ENCODE measurements around the gene BAG1. TPM values are rescaled to one million over a fixed set of nuclear protein-coding genes. Genes with fewer than 3 reads are reported as not detected.

BAG1 gene
- total and polyA plus RNA-seq, 2 of the 13 experiments (the other 11 are each of a cell fraction or from before 2014, with no cell fraction given): 23.1 to 59.5 TPM

DNA sequence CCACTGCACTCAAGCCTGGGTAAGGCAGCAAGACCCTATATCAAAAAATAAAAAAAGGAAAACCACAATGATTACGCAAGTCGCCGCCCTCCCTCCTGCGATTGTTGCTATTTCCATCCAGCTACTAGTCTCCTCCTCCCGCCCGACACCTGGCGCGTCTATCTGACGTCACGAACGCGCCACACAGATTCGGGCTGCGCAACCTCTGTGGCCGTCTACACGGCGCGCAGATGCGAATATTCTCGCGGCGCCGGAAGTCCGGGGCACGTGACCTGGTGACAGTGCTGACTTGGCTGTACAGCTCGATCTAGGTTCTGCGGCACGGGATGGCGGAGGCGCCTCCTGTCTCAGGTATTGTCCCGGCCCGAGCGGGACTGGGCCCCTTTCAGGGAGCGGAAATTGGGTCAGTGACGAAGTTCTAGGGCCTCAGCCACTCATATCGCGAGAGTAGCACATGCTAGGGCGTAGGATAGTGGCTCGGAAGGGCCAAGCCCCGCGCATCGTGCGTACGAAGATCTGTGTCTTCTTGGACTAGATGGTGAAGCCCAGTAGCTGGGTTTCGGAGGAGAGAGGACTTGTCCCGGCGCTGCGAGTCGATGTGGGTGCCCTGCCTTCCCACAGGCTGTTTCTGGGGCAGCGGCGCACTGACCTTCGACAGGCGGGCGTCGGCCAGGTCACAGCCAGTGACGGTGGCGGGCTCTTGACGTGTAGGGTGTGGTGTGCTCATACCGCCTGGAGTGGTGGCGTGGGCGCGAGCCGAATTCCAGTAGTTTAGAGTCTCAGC, 25.9 kb upstream of the BAG1 start, which contains the start of gene NFX1 (continued):
- TF ChIP-seq, protein P1, sequence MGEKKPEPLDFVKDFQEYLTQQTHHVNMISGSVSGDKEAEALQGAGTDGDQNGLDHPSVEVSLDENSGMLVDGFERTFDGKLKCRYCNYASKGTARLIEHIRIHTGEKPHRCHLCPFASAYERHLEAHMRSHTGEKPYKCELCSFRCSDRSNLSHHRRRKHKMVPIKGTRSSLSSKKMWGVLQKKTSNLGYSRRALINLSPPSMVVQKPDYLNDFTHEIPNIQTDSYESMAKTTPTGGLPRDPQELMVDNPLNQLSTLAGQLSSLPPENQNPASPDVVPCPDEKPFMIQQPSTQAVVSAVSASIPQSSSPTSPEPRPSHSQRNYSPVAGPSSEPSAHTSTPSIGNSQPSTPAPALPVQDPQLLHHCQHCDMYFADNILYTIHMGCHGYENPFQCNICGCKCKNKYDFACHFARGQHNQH (CRISPR knock-in tag; IDR thresholded peaks at IDR 0.05): peak; percentile 94; the same call in 1 of the 2 replicates
- no peak for TF ChIP-seq IKZF1 (IDR thresholded peaks at IDR 0.05)
- TF ChIP-seq FOXK2 (IDR thresholded peaks at IDR 0.05): peak; percentile 95
- no peak for TF ChIP-seq ATAD3A (CRISPR knock-in tag; IDR thresholded peaks at IDR 0.05)
- TF ChIP-seq RAD51 (IDR thresholded peaks at IDR 0.05; ENCODE audit: borderline replicate concordance): peak; percentile 95
- no peak for TF ChIP-seq ZNF644 (CRISPR knock-in tag; IDR thresholded peaks at IDR 0.05; ENCODE audit: low read depth)
- TF ChIP-seq, protein P2, sequence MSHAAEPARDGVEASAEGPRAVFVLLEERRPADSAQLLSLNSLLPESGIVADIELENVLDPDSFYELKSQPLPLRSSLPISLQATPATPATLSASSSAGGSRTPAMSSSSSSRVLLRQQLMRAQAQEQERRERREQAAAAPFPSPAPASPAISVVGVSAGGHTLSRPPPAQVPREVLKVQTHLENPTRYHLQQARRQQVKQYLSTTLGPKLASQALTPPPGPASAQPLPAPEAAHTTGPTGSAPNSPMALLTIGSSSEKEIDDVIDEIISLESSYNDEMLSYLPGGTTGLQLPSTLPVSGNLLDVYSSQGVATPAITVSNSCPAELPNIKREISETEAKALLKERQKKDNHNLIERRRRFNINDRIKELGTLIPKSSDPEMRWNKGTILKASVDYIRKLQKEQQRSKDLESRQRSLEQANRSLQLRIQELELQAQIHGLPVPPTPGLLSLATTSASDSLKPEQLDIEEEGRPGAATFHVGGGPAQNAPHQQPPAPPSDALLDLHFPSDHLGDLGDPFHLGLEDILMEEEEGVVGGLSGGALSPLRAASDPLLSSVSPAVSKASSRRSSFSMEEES (CRISPR knock-in tag; IDR thresholded peaks at IDR 0.05): peak; percentile 96
- no peak for TF ChIP-seq NCOA5 (CRISPR knock-in tag; IDR thresholded peaks at IDR 0.05)
- peak; percentile 60; the same call in 1 of the 2 replicates for TF ChIP-seq SMAD9 (CRISPR knock-in tag; IDR thresholded peaks at IDR 0.05)
- no peak for TF ChIP-seq ZSCAN30 (CRISPR knock-in tag; IDR thresholded peaks at IDR 0.05)
- 0 out of 2 replicates have a peak, but pooled peaks have one; percentile 88 for TF ChIP-seq RARG (CRISPR knock-in tag; IDR thresholded peaks at IDR 0.05; ENCODE audit: low read depth)
- TF ChIP-seq CREM (IDR thresholded peaks at IDR 0.05): peak; percentile 100
- TF ChIP-seq CREM (CRISPR knock-in tag; IDR thresholded peaks at IDR 0.05): peak; percentile 96
- peak; percentile 90 for TF ChIP-seq ZSCAN21 (CRISPR knock-in tag; IDR thresholded peaks at IDR 0.05; ENCODE audit: borderline replicate concordance)
- peak; percentile 47; the same call in 1 of the 2 replicates for TF ChIP-seq GLI4 (CRISPR knock-in tag; IDR thresholded peaks at IDR 0.05; ENCODE audit: borderline replicate concordance)
- peak; percentile 24; the same call in 1 of the 2 replicates for TF ChIP-seq ZNF557 (CRISPR knock-in tag; IDR thresholded peaks at IDR 0.05)
- TF ChIP-seq, protein P3, sequence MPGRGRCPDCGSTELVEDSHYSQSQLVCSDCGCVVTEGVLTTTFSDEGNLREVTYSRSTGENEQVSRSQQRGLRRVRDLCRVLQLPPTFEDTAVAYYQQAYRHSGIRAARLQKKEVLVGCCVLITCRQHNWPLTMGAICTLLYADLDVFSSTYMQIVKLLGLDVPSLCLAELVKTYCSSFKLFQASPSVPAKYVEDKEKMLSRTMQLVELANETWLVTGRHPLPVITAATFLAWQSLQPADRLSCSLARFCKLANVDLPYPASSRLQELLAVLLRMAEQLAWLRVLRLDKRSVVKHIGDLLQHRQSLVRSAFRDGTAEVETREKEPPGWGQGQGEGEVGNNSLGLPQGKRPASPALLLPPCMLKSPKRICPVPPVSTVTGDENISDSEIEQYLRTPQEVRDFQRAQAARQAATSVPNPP (CRISPR knock-in tag; IDR thresholded peaks at IDR 0.05): peak; percentile 76; the same call in 1 of the 2 replicates
- TF ChIP-seq ZNF878 (CRISPR knock-in tag; IDR thresholded peaks at IDR 0.05): peak; percentile 62; the same call in 1 of the 2 replicates
- no peak for TF ChIP-seq MZF1 (CRISPR knock-in tag; IDR thresholded peaks at IDR 0.05; ENCODE audit: borderline replicate concordance)
- TF ChIP-seq, protein P4, sequence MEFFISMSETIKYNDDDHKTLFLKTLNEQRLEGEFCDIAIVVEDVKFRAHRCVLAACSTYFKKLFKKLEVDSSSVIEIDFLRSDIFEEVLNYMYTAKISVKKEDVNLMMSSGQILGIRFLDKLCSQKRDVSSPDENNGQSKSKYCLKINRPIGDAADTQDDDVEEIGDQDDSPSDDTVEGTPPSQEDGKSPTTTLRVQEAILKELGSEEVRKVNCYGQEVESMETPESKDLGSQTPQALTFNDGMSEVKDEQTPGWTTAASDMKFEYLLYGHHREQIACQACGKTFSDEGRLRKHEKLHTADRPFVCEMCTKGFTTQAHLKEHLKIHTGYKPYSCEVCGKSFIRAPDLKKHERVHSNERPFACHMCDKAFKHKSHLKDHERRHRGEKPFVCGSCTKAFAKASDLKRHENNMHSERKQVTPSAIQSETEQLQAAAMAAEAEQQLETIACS (CRISPR knock-in tag; IDR thresholded peaks at IDR 0.05): no peak
- peak; percentile 86 for TF ChIP-seq ZFP37 (CRISPR knock-in tag; IDR thresholded peaks at IDR 0.05; ENCODE audit: borderline replicate concordance)
- peak; percentile 96 for TF ChIP-seq ZMYM4 (CRISPR knock-in tag; IDR thresholded peaks at IDR 0.05)
- peak; percentile 97 for TF ChIP-seq ZZZ3 (CRISPR knock-in tag; IDR thresholded peaks at IDR 0.05; ENCODE audit: borderline replicate concordance)
- TF ChIP-seq ZNF672 (CRISPR knock-in tag; IDR thresholded peaks at IDR 0.05): no peak
- TF ChIP-seq, protein P5, sequence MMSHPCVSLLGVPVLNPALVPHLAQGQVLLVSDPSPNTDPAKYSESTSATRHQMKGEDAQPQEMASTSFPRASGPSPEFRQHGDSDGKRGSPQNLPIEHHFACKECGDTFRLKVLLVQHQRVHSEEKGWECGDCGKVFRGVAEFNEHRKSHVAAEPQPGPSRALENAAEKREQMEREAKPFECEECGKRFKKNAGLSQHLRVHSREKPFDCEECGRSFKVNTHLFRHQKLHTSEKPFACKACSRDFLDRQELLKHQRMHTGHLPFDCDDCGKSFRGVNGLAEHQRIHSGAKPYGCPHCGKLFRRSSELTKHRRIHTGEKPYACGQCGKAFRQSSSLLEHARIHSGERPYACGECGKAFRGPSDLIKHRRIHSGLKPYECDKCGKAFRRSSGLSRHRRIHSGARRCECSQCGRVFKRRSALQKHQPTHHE (CRISPR knock-in tag; IDR thresholded peaks at IDR 0.05; ENCODE audit: borderline replicate concordance): peak; percentile 69; the same call in 1 of the 2 replicates
- peak; percentile 96 for TF ChIP-seq DMAP1 (CRISPR knock-in tag; IDR thresholded peaks at IDR 0.05)

Data from HepG2 (cell line).